Measurements from ENCODE around the gene EPB41L4A.

DNA sequence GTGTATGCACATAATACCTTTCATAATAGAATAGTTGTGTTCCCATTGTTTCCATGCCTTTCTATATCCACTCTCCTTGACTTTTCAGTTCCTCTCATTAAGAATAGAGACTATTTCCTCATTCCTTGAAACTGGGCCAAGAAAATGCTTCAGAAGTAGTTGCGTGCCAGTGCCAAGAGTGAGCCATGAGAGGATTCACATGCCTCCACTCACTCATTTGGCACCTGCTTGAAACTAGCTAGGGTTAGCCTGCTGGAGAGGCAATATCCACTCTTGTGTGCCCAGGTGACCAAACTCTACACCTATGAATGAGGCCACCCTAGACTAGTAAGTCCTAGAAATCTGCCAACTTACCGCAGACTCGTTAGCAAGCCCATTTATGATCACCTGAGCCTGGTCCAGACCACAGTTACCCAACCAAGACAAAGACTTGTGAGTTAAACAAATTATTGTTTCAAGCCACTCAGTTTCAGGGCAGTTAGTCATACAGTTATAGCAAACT is 276.3 kb downstream of the EPB41L4A start:
- TF ChIP-seq, protein P1, sequence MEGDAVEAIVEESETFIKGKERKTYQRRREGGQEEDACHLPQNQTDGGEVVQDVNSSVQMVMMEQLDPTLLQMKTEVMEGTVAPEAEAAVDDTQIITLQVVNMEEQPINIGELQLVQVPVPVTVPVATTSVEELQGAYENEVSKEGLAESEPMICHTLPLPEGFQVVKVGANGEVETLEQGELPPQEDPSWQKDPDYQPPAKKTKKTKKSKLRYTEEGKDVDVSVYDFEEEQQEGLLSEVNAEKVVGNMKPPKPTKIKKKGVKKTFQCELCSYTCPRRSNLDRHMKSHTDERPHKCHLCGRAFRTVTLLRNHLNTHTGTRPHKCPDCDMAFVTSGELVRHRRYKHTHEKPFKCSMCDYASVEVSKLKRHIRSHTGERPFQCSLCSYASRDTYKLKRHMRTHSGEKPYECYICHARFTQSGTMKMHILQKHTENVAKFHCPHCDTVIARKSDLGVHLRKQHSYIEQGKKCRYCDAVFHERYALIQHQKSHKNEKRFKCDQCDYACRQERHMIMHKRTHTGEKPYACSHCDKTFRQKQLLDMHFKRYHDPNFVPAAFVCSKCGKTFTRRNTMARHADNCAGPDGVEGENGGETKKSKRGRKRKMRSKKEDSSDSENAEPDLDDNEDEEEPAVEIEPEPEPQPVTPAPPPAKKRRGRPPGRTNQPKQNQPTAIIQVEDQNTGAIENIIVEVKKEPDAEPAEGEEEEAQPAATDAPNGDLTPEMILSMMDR (IDR thresholded peaks at IDR 0.05) = no peak
- TF ChIP-seq, protein P2, sequence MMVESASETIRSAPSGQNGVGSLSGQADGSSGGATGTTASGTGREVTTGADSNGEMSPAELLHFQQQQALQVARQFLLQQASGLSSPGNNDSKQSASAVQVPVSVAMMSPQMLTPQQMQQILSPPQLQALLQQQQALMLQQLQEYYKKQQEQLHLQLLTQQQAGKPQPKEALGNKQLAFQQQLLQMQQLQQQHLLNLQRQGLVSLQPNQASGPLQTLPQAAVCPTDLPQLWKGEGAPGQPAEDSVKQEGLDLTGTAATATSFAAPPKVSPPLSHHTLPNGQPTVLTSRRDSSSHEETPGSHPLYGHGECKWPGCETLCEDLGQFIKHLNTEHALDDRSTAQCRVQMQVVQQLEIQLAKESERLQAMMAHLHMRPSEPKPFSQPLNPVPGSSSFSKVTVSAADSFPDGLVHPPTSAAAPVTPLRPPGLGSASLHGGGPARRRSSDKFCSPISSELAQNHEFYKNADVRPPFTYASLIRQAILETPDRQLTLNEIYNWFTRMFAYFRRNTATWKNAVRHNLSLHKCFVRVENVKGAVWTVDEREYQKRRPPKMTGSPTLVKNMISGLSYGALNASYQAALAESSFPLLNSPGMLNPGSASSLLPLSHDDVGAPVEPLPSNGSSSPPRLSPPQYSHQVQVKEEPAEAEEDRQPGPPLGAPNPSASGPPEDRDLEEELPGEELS (CRISPR knock-in tag; IDR thresholded peaks at IDR 0.05) = no peak
- TF ChIP-seq TCF7 (CRISPR knock-in tag; IDR thresholded peaks at IDR 0.05; ENCODE audit: low read depth) (no peak), NFYB (CRISPR knock-in tag; conservative IDR thresholded peaks at IDR 0.05; ENCODE audit: low read depth) (no peak), GRHL2 (CRISPR knock-in tag; IDR thresholded peaks at IDR 0.05; ENCODE audit: insufficient replicate concordance, severe bottlenecking) (no peak), ELF4 (CRISPR knock-in tag; IDR thresholded peaks at IDR 0.05; ENCODE audit: low read depth) (no peak), IRF2 (CRISPR knock-in tag; IDR thresholded peaks at IDR 0.05; ENCODE audit: borderline replicate concordance, low read depth) (no peak), CREB1 (CRISPR knock-in tag; IDR thresholded peaks at IDR 0.05) (no peak), CBFB (CRISPR knock-in tag; IDR thresholded peaks at IDR 0.05; ENCODE audit: low read depth) (no peak)
- TF ChIP-seq, protein P3, sequence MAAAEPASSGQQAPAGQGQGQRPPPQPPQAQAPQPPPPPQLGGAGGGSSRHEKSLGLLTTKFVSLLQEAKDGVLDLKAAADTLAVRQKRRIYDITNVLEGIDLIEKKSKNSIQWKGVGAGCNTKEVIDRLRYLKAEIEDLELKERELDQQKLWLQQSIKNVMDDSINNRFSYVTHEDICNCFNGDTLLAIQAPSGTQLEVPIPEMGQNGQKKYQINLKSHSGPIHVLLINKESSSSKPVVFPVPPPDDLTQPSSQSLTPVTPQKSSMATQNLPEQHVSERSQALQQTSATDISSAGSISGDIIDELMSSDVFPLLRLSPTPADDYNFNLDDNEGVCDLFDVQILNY (CRISPR knock-in tag; IDR thresholded peaks at IDR 0.05) = no peak
